HEK293 (cell line): Measurements from ENCODE around the gene ADAM8.
"Not testable (repeated sequence)": the region's sequence is repeated elsewhere in the genome, so short reads cannot be mapped to it uniquely, and the experiment has no call there.

Source experiments
- HOXC10 ChIP-seq: sonication (generic); formaldehyde crosslinking; IDR thresholded peaks from 2 replicates; pipeline ENCODE4 v1.8.1; 2023; ENCODE audit warnings: mild to moderate bottlenecking, missing genetic modification reagents
- ZBTB7A ChIP-seq: fragments of 450-650 bp; formaldehyde crosslinking; IDR thresholded peaks from 2 replicates; pipeline ENCODE4 v1.5.1; 2016; ENCODE audit warnings: low read depth, missing biosample characterization, missing genetic modification characterization
- ZNF114 ChIP-seq: fragments of 450-650 bp; formaldehyde crosslinking; IDR thresholded peaks from 2 replicates; pipeline ENCODE4 v1.5.0; 2017; ENCODE audit warnings: missing biosample characterization, missing genetic modification characterization
- ZNF121 ChIP-seq: fragments of 450-650 bp; formaldehyde crosslinking; IDR thresholded peaks from 2 replicates; pipeline ENCODE4 v1.5.1; 2016; ENCODE audit warnings: missing biosample characterization, missing genetic modification characterization
- ZNF211 ChIP-seq: fragments of 450-650 bp; formaldehyde crosslinking; IDR thresholded peaks from 2 replicates; pipeline ENCODE4 v1.5.1; 2016; ENCODE audit warnings: low read depth, missing biosample characterization, missing genetic modification characterization
- ZNF585B ChIP-seq: fragments of 450-650 bp; formaldehyde crosslinking; IDR thresholded peaks from 2 replicates; pipeline ENCODE4 v1.5.1; 2016; ENCODE audit warnings: missing biosample characterization, missing genetic modification characterization
- TF ChIP-seq, protein P1 (sequence below): fragments of 450-650 bp; formaldehyde crosslinking; IDR thresholded peaks from 2 replicates; pipeline ENCODE4 v1.5.1; 2016; ENCODE audit warnings: missing biosample characterization, missing genetic modification characterization
- TF ChIP-seq, protein P2 (sequence below): fragments of 450-650 bp; formaldehyde crosslinking; IDR thresholded peaks from 2 replicates; pipeline ENCODE4 v1.5.1; 2016; ENCODE audit warnings: missing biosample characterization, missing genetic modification characterization
- TF ChIP-seq, protein P3 (sequence below): fragments of 450-650 bp; formaldehyde crosslinking; IDR thresholded peaks from 2 replicates; pipeline ENCODE4 v1.5.1; 2017; ENCODE audit warnings: missing biosample characterization, missing genetic modification characterization

DNA sequence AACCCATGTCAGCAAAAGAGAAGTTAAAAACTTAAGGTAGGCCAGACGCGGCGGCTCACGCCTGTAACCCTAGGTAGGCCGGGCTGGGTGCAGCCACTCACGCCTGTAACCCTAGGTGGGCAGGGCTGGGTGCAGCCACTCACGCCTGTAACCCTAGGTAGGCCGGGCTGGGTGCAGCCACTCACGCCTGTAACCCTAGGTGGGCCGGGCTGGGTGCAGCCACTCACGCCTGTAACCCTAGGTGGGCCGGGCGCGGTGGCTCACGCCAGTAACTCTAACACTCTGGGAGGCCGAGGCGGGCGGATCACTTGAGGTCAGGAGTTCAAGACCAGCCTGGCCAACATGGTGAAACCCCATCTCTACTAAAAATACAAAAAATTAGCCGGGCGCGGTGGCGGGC, 54.9 kb downstream of the ADAM8 start:
- TF ChIP-seq ZNF585B (tag by site-specific recombination); ZNF211; ZNF114 (tag by site-specific recombination); ZNF121 (tag by site-specific recombination); HOXC10 (CRISPR knock-in tag); ZBTB7A (tag by site-specific recombination): not testable (repeated sequence)
- TF ChIP-seq, protein P1, sequence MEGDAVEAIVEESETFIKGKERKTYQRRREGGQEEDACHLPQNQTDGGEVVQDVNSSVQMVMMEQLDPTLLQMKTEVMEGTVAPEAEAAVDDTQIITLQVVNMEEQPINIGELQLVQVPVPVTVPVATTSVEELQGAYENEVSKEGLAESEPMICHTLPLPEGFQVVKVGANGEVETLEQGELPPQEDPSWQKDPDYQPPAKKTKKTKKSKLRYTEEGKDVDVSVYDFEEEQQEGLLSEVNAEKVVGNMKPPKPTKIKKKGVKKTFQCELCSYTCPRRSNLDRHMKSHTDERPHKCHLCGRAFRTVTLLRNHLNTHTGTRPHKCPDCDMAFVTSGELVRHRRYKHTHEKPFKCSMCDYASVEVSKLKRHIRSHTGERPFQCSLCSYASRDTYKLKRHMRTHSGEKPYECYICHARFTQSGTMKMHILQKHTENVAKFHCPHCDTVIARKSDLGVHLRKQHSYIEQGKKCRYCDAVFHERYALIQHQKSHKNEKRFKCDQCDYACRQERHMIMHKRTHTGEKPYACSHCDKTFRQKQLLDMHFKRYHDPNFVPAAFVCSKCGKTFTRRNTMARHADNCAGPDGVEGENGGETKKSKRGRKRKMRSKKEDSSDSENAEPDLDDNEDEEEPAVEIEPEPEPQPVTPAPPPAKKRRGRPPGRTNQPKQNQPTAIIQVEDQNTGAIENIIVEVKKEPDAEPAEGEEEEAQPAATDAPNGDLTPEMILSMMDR (tag by site-specific recombination) = not testable (repeated sequence)
- TF ChIP-seq, protein P2, sequence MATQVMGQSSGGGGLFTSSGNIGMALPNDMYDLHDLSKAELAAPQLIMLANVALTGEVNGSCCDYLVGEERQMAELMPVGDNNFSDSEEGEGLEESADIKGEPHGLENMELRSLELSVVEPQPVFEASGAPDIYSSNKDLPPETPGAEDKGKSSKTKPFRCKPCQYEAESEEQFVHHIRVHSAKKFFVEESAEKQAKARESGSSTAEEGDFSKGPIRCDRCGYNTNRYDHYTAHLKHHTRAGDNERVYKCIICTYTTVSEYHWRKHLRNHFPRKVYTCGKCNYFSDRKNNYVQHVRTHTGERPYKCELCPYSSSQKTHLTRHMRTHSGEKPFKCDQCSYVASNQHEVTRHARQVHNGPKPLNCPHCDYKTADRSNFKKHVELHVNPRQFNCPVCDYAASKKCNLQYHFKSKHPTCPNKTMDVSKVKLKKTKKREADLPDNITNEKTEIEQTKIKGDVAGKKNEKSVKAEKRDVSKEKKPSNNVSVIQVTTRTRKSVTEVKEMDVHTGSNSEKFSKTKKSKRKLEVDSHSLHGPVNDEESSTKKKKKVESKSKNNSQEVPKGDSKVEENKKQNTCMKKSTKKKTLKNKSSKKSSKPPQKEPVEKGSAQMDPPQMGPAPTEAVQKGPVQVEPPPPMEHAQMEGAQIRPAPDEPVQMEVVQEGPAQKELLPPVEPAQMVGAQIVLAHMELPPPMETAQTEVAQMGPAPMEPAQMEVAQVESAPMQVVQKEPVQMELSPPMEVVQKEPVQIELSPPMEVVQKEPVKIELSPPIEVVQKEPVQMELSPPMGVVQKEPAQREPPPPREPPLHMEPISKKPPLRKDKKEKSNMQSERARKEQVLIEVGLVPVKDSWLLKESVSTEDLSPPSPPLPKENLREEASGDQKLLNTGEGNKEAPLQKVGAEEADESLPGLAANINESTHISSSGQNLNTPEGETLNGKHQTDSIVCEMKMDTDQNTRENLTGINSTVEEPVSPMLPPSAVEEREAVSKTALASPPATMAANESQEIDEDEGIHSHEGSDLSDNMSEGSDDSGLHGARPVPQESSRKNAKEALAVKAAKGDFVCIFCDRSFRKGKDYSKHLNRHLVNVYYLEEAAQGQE (tag by site-specific recombination) = not testable (repeated sequence)
- TF ChIP-seq, protein P3, sequence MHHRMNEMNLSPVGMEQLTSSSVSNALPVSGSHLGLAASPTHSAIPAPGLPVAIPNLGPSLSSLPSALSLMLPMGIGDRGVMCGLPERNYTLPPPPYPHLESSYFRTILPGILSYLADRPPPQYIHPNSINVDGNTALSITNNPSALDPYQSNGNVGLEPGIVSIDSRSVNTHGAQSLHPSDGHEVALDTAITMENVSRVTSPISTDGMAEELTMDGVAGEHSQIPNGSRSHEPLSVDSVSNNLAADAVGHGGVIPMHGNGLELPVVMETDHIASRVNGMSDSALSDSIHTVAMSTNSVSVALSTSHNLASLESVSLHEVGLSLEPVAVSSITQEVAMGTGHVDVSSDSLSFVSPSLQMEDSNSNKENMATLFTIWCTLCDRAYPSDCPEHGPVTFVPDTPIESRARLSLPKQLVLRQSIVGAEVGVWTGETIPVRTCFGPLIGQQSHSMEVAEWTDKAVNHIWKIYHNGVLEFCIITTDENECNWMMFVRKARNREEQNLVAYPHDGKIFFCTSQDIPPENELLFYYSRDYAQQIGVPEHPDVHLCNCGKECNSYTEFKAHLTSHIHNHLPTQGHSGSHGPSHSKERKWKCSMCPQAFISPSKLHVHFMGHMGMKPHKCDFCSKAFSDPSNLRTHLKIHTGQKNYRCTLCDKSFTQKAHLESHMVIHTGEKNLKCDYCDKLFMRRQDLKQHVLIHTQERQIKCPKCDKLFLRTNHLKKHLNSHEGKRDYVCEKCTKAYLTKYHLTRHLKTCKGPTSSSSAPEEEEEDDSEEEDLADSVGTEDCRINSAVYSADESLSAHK (tag by site-specific recombination) = not testable (repeated sequence)
